HG02763 (cell line): Measurements from ENCODE around the gene CORO6.

Source experiments
- ATAC-seq: cut with Tn5 transposase; IDR thresholded peaks from one replicate; pipeline ENCODE4 v1.9.1; 2021; ENCODE audit warnings: mild to moderate bottlenecking, moderate library complexity; ENCODE audit not compliant: unreplicated experiment

Gene CORO6

GRCh38 chr17:29633886-29634285 lies 11.2 kb upstream of the CORO6 start:
- ATAC-seq = no peak

GRCh38 chr17:29630630-29631193 lies 8.0 kb upstream of the CORO6 start:
- no peak for ATAC-seq

- no peak for ATAC-seq
Measured at GRCh38 chr17:29629839-29630238, 7.1 kb upstream of the CORO6 start.

GRCh38 chr17:29628644-29629043 lies 5.9 kb upstream of the CORO6 start:
- no peak for ATAC-seq

GRCh38 chr17:29627951-29628350 lies 5.2 kb upstream of the CORO6 start:
- ATAC-seq = no peak

GRCh38 chr17:29625037-29625750 lies 2.5 kb upstream of the CORO6 start:
- no peak for ATAC-seq

GRCh38 chr17:29624586-29624985 lies 1.9 kb upstream of the CORO6 start:
- no peak for ATAC-seq

- no peak for ATAC-seq
Measured at GRCh38 chr17:29623283-29623647, 553 bp upstream of the CORO6 start.

- ATAC-seq = no peak
Measured at GRCh38 chr17:29621751-29622194, 939 bp downstream of the CORO6 start.

- ATAC-seq = no peak
Measured at GRCh38 chr17:29620779-29621500, 1.8 kb downstream of the CORO6 start.

GRCh38 chr17:29620271-29620670 lies 2.4 kb downstream of the CORO6 start:
- ATAC-seq = no peak

GRCh38 chr17:29619251-29619650 lies 3.5 kb downstream of the CORO6 start:
- ATAC-seq = no peak

GRCh38 chr17:29618272-29619065 lies 4.2 kb downstream of the CORO6 start:
- no peak for ATAC-seq

GRCh38 chr17:29617481-29618271 lies 5.0 kb downstream of the CORO6 start:
- no peak for ATAC-seq

- no peak for ATAC-seq
Measured at GRCh38 chr17:29617125-29617480, 5.6 kb downstream of the CORO6 start.

GRCh38 chr17:29616300-29617048 lies 6.2 kb downstream of the CORO6 start:
- no peak for ATAC-seq

- peak; percentile 59 for ATAC-seq
Measured at GRCh38 chr17:29615492-29616299, 7.0 kb downstream of the CORO6 start.

GRCh38 chr17:29615048-29615385 lies 7.7 kb downstream of the CORO6 start:
- ATAC-seq = no peak

- ATAC-seq = no peak
Measured at GRCh38 chr17:29614349-29615047, 8.2 kb downstream of the CORO6 start.
